Activated CD4-positive, alpha-beta T cell treated with anti-CD3 and anti-CD28 coated beads, Interleukin-2, Interleukin-4, amounts not matched to agents 100 ng/mL and 50 ng/mL, durations not matched to agents 16 hours and 8 hours (primary cell): ENCODE measurements around the gene RGP1.

Experiments
- DNase-seq: peaks from one replicate; pipeline ENCODE4 v3.0.0-alpha.2; 2020; ENCODE audit warnings: low spot score

The RGP1 gene

GRCh38 chr9:35719546-35719945 is 29.5 kb upstream of the RGP1 start:
- DNase-seq, result no peak

DNA sequence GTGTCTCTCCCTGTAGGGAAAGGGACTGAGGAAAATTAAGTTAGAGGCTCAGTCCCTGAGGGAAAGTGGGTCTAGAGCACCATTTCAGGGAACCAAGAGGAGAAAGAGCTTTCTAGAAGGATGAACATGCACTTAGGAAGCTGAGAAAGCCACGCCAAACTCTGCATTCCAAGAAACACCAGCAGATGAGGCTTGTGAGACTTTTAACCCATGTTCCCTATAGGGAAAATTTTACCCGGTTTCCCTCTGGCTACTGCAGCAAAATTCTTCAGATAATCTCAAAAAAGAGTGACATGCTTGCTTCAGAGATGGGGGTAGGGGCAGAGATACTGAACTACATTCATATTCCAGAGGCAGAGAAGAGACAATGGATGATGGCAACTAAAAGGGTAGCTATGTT is 25.7 kb upstream of the RGP1 start:
- DNase-seq, result no peak

GRCh38 chr9:35723908-35724307 is 25.2 kb upstream of the RGP1 start:
- no peak for DNase-seq

- DNase-seq, result no peak
Measured at GRCh38 chr9:35725362-35725761, 23.7 kb upstream of the RGP1 start.

DNA sequence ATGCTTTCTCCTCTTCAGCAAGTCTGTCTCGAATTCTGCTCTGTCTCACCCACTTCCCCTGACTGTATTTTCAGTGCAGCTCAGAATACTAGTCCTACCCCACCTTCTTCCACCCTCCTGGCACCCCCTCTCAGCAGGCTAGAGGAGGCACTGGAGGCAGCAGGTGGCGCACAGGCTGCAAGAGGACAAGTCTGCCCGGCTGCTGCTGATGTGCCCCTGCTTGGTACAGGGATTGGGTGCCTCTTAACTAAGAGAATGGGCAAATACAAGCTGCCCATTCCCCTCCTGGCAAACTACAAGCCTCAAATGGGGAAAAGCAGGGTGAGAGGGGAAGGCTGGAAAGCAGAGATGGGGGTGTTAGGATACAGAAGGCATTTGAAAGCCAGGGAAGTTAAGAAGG is 22.2 kb upstream of the RGP1 start:
- DNase-seq, result no peak

DNA sequence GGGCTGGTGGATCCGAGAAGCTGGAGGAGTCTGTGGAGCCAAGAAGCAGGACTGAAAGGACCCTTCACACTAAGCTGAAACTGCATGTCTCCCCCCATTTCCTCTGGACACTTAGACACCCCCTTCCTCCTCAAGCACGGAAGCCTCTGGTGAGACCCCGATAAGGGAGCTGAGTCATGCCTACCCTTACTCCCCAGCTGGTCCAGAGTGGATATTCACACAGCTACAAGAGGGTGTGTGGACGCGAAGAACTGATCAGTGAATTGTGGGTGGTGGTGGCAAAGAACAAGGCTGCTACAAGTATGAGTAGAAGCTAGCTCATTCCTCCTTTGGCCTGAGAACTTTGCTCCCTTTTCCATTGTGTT is 21.4 kb upstream of the RGP1 start:
- DNase-seq, result no peak

- DNase-seq, result peak; percentile 75
Measured at GRCh38 chr9:35728041-35728971, 20.8 kb upstream of the RGP1 start.

GRCh38 chr9:35729101-35729500 is 20.0 kb upstream of the RGP1 start:
- no peak for DNase-seq

DNA sequence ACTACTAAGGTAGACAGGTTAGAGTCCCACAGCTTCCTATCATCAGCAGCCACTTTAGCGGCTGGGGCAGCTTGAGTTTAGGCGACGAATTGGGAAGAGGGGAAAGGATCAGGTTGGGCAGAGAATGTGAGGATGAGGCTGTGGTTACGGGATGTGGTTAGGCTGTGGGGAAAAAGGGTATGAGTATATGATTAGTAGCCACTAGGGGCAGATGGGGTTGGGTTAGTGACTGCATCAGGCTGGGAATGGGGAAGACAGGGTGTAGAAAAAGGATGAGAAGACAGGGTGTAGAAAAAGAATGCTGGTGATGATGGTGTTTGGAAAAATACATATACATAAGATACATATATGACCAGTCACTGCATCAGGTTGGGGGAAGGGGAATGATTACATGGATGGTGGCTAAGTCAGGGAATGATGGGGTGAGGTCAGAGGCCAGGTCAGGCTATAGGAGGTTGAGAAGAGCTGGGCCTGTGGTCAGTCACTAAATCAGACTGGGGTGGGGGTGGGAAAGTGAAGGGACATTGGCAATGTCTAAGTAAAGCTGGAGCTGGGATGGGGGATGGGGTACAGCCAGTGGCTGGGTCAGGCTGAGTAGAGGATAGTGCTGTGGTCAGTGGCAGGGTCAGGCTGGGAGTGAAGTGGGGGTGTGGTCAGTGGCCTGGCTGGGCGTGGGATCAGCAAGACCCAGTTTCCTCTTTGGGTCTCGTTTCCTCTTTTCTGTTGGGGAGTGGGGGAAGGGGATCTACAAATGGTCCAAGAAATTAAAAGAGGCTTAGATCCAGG is 19.2 kb upstream of the RGP1 start:
- peak; percentile 60 for DNase-seq

DNA sequence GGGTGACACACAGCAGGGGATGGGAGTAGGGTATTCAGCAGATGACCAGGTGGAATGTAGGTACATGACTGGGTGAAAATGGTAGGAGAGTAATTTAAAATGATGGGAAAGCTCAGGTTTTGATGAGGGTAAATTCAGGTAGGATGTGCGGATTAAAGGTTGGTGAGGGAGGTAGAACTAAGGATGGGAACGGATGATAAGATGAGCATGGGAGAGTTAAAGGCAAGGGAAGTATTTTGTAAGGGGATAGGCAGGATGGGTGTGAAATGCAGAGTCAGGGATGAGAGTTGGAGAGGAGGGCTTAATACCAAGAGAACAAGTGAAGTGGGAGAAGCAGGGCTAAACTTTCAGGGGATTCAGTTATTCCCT is 18.6 kb upstream of the RGP1 start:
- no peak for DNase-seq

DNA sequence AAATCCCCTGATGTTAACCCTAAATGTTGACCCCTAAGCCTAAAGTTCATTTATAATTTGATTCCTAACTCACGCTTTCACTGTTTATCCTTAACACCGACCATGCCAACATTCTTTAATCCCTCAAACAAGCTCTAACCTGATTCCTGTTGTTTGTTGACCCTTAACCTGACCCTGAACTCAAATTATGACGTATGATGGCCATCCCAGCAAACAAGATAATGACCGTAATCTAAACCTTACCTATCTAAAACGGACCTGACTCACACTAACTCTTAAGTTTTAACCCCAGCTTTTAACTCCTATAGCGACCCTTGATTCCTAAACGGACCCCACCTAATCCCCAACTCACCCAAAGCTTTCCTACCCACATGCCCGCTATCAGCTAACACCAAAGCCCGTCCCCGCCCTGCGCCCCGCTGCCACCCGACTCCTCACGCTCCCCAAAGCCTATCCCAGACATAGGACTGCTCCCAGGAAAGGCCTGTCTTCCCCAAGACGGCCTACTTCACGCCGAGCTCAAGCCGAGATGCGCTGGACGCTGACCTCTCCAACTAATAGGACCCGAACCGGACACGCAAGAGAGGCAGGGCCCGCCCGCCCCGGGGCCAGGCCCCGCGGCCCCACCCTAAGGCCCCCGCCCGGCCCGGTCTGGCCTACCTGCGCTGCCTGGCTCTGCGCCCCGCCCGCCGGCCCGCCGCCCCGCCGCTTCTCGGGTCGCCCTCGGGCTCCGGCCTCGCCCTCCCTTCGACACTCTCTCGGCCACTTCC is 17.5 kb upstream of the RGP1 start:
- no peak for DNase-seq

GRCh38 chr9:35732185-35732799 is 16.8 kb upstream of the RGP1 start, which contains the start of the genes CREB3 and TLN1:
CREB3 (plus strand) TSS chr9:35732666; CDS start chr9:35732773, 107 bp downstream.
TLN1 (minus strand) TSS chr9:35732195; CDS start chr9:35725694, 6,501 bp downstream.
- DNase-seq, result peak; percentile 98

- DNase-seq, result no peak
Measured at GRCh38 chr9:35732800-35733541, 16.1 kb upstream of the RGP1 start.

GRCh38 chr9:35734096-35734495 is 15.0 kb upstream of the RGP1 start:
- DNase-seq, result no peak

DNA sequence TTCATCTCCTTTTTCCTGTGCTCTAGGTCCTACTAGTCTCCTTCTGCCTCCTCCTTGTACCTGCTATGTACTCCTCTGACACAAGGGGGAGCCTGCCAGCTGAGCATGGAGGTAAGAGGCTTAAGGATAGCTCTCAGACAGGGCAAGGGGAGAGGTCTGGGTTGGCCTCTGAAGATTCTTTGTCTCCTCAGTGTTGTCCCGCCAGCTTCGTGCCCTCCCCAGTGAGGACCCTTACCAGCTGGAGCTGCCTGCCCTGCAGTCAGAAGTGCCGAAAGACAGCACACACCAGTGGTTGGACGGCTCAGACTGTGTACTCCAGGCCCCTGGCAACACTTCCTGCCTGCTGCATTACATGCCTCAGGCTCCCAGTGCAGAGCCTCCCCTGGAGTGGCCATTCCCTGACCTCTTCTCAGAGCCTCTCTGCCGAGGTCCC is 12.9 kb upstream of the RGP1 start:
- DNase-seq, result peak; percentile 78

DNA sequence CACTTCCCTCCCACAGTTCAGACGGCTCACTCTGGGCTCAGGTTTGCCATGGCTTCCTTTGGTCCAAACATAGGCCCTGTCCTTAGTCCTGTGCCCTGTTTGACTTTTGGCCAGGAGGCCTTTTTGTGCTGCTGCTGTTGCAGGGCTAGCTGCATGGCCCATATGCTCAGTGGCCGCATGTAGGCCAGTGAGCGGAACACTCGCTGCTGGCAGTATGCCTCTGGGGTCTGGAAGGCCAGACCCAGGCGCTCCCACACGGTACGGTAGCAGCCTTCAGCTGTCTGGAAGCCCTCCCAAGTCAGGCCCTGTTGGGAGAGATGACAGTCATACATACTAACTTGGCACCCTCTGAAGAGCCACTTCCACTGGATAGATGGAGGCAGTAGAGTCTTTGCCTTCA is 11.9 kb upstream of the RGP1 start:
- no peak for DNase-seq

DNA sequence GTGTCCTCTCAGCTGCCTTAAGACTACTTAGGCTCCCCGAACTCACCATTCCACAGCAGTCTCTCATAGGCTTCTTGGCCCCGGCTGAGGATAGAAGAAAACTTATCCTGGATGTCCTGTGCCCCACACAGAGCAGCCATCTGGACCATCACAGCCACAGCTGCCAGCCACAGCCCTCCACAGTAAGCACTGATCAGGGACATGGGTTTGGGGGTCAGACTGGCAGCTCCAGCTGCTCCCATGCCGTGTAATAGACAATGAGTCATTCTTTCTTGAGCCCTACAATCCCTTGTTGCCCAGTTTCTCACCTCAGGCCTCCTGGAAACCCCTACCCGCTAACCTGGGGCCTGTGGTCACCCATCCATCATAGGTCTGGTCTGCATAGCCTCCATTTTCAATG is 10.9 kb upstream of the RGP1 start:
- no peak for DNase-seq

DNA sequence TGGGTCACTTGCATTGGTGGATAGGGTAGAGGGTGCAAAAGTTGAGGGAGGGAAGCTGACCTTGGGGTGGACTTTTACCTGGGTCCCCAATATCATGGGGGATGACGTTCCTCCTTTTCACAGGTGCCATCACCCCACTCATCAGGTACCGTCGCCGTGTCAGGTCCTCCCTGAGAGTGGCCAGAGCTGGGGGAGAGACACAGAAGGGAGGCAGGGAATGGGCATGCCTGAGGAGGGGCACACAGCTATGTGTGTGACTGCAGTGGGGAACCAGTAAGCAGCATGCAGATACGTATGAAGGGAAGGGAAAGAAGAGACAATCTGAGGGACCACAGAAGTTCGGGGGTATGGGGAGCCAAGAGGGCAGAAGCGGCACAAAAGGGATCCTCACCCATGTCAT is 10.2 kb upstream of the RGP1 start:
- DNase-seq, result no peak

GRCh38 chr9:35740243-35740642 is 8.8 kb upstream of the RGP1 start:
- no peak for DNase-seq

DNA sequence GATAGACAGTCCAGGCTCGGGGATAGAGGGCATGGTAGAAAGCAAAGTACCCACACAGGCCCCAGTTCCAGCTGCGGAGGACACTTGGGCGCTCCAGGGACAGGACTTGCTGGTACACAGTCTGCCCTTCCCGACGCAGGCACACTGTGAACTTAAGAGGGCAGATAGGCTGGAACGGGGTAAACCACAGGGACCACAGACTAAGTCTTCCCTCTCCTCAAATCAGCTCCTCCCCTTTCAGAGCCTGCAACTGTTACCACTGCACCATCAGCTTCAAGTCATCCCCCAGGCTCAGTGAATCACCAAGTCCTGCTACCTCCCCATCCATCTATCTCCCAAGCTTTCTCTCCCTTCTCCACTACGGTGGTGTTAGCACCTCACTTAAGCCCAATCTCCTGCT is 7.3 kb upstream of the RGP1 start:
- no peak for DNase-seq

GRCh38 chr9:35743452-35743851 is 5.6 kb upstream of the RGP1 start:
- DNase-seq, result no peak
